ENCODE data around the gene RHO. TPM values are rescaled to one million over a fixed set of nuclear protein-coding genes. Genes with fewer than 3 reads are reported as not detected.
"Not testable (repeated sequence)": the region's sequence is repeated elsewhere in the genome, so short reads cannot be mapped to it uniquely, and the experiment has no call there.

RHO gene
- total RNA-seq, 3 donors from 2014 or later = not detected

- TF ChIP-seq CTCF (IDR thresholded peaks at IDR 0.05) = no peak
- no peaks in the 10 kb centered on the region for H3K36me3 ChIP-seq (ENCODE audit: low read depth)
Observed at GRCh38 chr3:129540776-129541516, 12.5 kb downstream of the RHO start.

GRCh38 chr3:129542747-129543146, 14.3 kb downstream of the RHO start:
- no peaks in the 10 kb centered on the region for H3K4me1 ChIP-seq (ENCODE audit: low read depth)
- ATAC-seq (no peak), DNase-seq (no peak)
- TF ChIP-seq CTCF (IDR thresholded peaks at IDR 0.05) = no peak
- intact Hi-C loops (cut with DNase I, micrococcal nuclease) = no loop called here
- H3K36me3 ChIP-seq (ENCODE audit: low read depth) = no peaks in the 10 kb centered on the region
- no peak overlapping the region for H3K4me3 ChIP-seq
- H3K9me3 ChIP-seq = no peaks in the 10 kb centered on the region

More at GRCh38 chr3:129540776-129541516, 12.5 kb downstream of the RHO start:
- Histone ChIP-seq H3K4me1 (ENCODE audit: low read depth) (no peaks in the 10 kb centered on the region), H3K4me3 (no peak overlapping the region), H3K9me3 (no peaks in the 10 kb centered on the region)
- intact Hi-C loops (cut with DNase I, micrococcal nuclease) = no loop called here
- DNase-seq = no peak
- no peak for ATAC-seq

GRCh38 chr3:129543156-129543790, 14.8 kb downstream of the RHO start, which contains the start of gene H1-8:
H1-8 (plus strand) TSS chr3:129543175; CDS start chr3:129543219, 44 bp downstream.
- H3K4me1 ChIP-seq (ENCODE audit: low read depth) = no peaks in the 10 kb centered on the region

GRCh38 chr3:129543999-129544398, 15.6 kb downstream of the RHO start:
- H3K4me3 ChIP-seq = no peak overlapping the region
- H3K9me3 ChIP-seq = no peaks in the 10 kb centered on the region
- DNase-seq = no peak
- H3K36me3 ChIP-seq (ENCODE audit: low read depth) = no peaks in the 10 kb centered on the region
- TF ChIP-seq CTCF (IDR thresholded peaks at IDR 0.05) = no peak
- no peaks in the 10 kb centered on the region for H3K4me1 ChIP-seq (ENCODE audit: low read depth)
- intact Hi-C loops (cut with DNase I, micrococcal nuclease) = no loop called here
- no peak for ATAC-seq

More at GRCh38 chr3:129543156-129543790, 14.8 kb downstream of the RHO start, which contains the start of gene H1-8:
- intact Hi-C loops (cut with DNase I, micrococcal nuclease) = no loop called here
- DNase-seq (no peak), ATAC-seq (no peak)
- no peaks in the 10 kb centered on the region for H3K9me3 ChIP-seq
- no peaks in the 10 kb centered on the region for H3K36me3 ChIP-seq (ENCODE audit: low read depth)
- no peak within 1 kb of the TSS for H3K4me3 ChIP-seq
- TF ChIP-seq CTCF (IDR thresholded peaks at IDR 0.05) = no peak

GRCh38 chr3:129545951-129546350, 17.5 kb downstream of the RHO start:
- intact Hi-C loops (cut with DNase I, micrococcal nuclease); DNase-seq; H3K4me1 ChIP-seq (ENCODE audit: low read depth); H3K36me3 ChIP-seq (ENCODE audit: low read depth); H3K9me3 ChIP-seq; ATAC-seq; H3K4me3 ChIP-seq: not testable (repeated sequence)

GRCh38 chr3:129547241-129547640, 18.8 kb downstream of the RHO start:
- DNase-seq (no peak), ATAC-seq (no peak)
- Histone ChIP-seq H3K36me3 (ENCODE audit: low read depth) (no peaks in the 10 kb centered on the region), H3K4me1 (ENCODE audit: low read depth) (no peaks in the 10 kb centered on the region), H3K9me3 (no peaks in the 10 kb centered on the region), H3K4me3 (no peak overlapping the region)
- intact Hi-C loops (cut with DNase I, micrococcal nuclease) = no loop called here
- TF ChIP-seq CTCF (IDR thresholded peaks at IDR 0.05) = no peak

All from mucosa of descending colon (tissue), 3 donors.